Common myeloid progenitor, CD34-positive (primary cell): ENCODE measurements around the gene OR13H1. TPM values are rescaled to one million over a fixed set of nuclear protein-coding genes. Genes with fewer than 3 reads are reported as not detected.
"Not testable (repeated sequence)": the region's sequence is repeated elsewhere in the genome, so short reads cannot be mapped to it uniquely, and the experiment has no call there.

Experiments used
- CTCF ChIA-PET: fragments of 350-600 bp; sonication (Branson Sonifier 250); formaldehyde crosslinking; loops from one replicate; lab custom pipeline; 2021; ENCODE audit warnings: antibody characterized with exemption; lab: Charles Lee
- POLR2A ChIA-PET: fragments of 350-600 bp; sonication (Branson Sonifier 250); formaldehyde crosslinking; loops from one replicate; lab custom pipeline; 2021; ENCODE audit warnings: antibody characterized with exemption; lab: Charles Lee
- DNase-seq, 3 donors: peaks; one replicate each; pipeline versions ENCODE4 v3.0.0 to v3.0.0-alpha.2; 2013
- H3K27ac ChIP-seq, 2 experiments: 1 replicate in 1 of 2; 2 replicates in 1 of 2; pipeline ENCODE4 v1.7.0; 2013; ENCODE audit warnings: inconsistent platforms in 2 of 2, low read length in 2 of 2, mild to moderate bottlenecking in 2 of 2, low read depth in 1 of 2, moderate library complexity in 1 of 2; ENCODE audit not compliant: severe bottlenecking in 2 of 2, insufficient read depth in 1 of 2, poor library complexity in 1 of 2
- H3K27me3 ChIP-seq, 5 experiments: replicated peaks in 2 of 5; 1 replicate in 3 of 5; 2 replicates in 2 of 5; pipeline versions ENCODE4 v1.6.1 to v1.7.0; 2013; ENCODE audit warnings: low read length in 4 of 5, mild to moderate bottlenecking in 2 of 5, moderate library complexity in 2 of 5, inconsistent platforms in 1 of 5; ENCODE audit not compliant: insufficient read depth in 5 of 5, control insufficient read depth in 4 of 5
- H3K36me3 ChIP-seq, 4 experiments: 1 replicate in 2 of 4; 2 replicates in 2 of 4; pipeline versions ENCODE4 v1.6.1 to v1.7.0; 2013; ENCODE audit warnings: low read length in 3 of 4, control low read depth in 1 of 4, mild to moderate bottlenecking in 1 of 4; ENCODE audit not compliant: control insufficient read depth in 4 of 4, insufficient read depth in 4 of 4
- H3K4me1 ChIP-seq, 4 experiments: 1 replicate in 3 of 4; 2 replicates in 1 of 4; pipeline versions ENCODE4 v1.6.1 to v1.7.1; 2013; ENCODE audit warnings: low read length in 3 of 4, mild to moderate bottlenecking in 3 of 4, control low read depth in 1 of 4, inconsistent platforms in 1 of 4, moderate library complexity in 1 of 4; ENCODE audit not compliant: control insufficient read depth in 4 of 4, insufficient read depth in 4 of 4; ENCODE audit errors: control extremely low read depth in 1 of 4
- H3K4me3 ChIP-seq, 7 experiments: 1 replicate in 4 of 7; 2 replicates in 3 of 7; pipeline versions ENCODE4 v1.5.1 to v1.7.0; 2013; ENCODE audit warnings: mild to moderate bottlenecking in 7 of 7, low read length in 6 of 7, moderate library complexity in 6 of 7, inconsistent platforms in 2 of 7, low read depth in 2 of 7, control low read depth in 1 of 7; ENCODE audit not compliant: insufficient read depth in 4 of 7, control insufficient read depth in 1 of 7; ENCODE audit errors: extremely low read depth in 1 of 7
- H3K9me3 ChIP-seq, 5 experiments: 1 replicate in 4 of 5; 2 replicates in 1 of 5; pipeline versions ENCODE4 v1.6.1 to v1.7.1; 2013; ENCODE audit warnings: low read length in 4 of 5, mild to moderate bottlenecking in 2 of 5, inconsistent platforms in 1 of 5, low read depth in 1 of 5, moderate library complexity in 1 of 5; ENCODE audit not compliant: control insufficient read depth in 4 of 5, insufficient read depth in 2 of 5; ENCODE audit errors: control extremely low read depth in 1 of 5
- WGBS: methylation state at CpG from one replicate; pipeline ENCODE4 v1.1.5; 2013; ENCODE audit not compliant: insufficient coverage; 5-methylcytosine and 5-hydroxymethylcytosine counted together
- polyA plus RNA-seq: library from polyadenylated mRNA; unstranded; fragments of 120-200 nt; gene quantifications from one replicate; pipeline ENCODE4 v1.2.1, GENCODE V29; 2013

The OR13H1 gene, protein sequence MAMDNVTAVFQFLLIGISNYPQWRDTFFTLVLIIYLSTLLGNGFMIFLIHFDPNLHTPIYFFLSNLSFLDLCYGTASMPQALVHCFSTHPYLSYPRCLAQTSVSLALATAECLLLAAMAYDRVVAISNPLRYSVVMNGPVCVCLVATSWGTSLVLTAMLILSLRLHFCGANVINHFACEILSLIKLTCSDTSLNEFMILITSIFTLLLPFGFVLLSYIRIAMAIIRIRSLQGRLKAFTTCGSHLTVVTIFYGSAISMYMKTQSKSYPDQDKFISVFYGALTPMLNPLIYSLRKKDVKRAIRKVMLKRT
- not detected for polyA plus RNA-seq

- CTCF ChIA-PET, result no interaction called here
- POLR2A ChIA-PET, result no interaction called here
- Histone ChIP-seq H3K4me1 (no peaks in the 10 kb centered on the region), H3K36me3 (no peaks in the 10 kb centered on the region), H3K27me3 (peaks cover 0 to 5% (median 0%) of the 10 kb centered on the region in 5 experiments), H3K27ac (no peak within 1 kb of the TSS), H3K4me3 (no peak within 1 kb of the TSS), H3K9me3 (peaks cover 0 to 2% (median 0%) of the 10 kb centered on the region in 5 experiments)
- DNase-seq, result no peak
- WGBS, result 100% methylated on average over 1 of the region's 1 CpG
These were observed at the start of gene OR13H1 for GRCh38 chrX:131543774-131544173. Gene OR13H1, plus strand, starts transcription at chrX:131544074. Its CDS starts 0 bp downstream, at chrX:131544074.

DNA sequence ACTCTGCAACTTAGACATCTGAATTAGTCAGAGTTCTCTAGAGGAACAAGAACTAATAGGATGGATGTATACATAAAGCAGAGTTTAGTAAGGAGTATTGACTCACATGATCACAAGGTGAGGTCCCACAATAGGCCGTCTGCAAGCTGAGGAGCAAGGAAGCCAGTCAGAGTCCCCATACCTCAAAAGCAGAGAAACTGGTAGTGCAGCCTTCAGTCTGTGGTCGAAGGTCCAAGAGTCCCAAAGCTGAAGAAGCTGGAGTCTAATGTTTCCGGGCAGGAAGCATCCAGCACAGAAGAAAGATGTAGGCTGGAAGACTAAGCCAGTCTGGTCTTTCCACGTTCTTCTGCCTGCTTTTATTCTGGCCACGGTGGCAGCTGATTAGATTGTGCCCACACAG is 42.3 kb upstream of the OR13H1 start:
- H3K27me3 ChIP-seq, CTCF ChIA-PET, DNase-seq, H3K9me3 ChIP-seq, H3K4me1 ChIP-seq, H3K36me3 ChIP-seq, H3K4me3 ChIP-seq, POLR2A ChIA-PET, H3K27ac ChIP-seq: not testable (repeated sequence)
- 90% methylated on average over 5 of the region's 5 CpGs for WGBS

DNA sequence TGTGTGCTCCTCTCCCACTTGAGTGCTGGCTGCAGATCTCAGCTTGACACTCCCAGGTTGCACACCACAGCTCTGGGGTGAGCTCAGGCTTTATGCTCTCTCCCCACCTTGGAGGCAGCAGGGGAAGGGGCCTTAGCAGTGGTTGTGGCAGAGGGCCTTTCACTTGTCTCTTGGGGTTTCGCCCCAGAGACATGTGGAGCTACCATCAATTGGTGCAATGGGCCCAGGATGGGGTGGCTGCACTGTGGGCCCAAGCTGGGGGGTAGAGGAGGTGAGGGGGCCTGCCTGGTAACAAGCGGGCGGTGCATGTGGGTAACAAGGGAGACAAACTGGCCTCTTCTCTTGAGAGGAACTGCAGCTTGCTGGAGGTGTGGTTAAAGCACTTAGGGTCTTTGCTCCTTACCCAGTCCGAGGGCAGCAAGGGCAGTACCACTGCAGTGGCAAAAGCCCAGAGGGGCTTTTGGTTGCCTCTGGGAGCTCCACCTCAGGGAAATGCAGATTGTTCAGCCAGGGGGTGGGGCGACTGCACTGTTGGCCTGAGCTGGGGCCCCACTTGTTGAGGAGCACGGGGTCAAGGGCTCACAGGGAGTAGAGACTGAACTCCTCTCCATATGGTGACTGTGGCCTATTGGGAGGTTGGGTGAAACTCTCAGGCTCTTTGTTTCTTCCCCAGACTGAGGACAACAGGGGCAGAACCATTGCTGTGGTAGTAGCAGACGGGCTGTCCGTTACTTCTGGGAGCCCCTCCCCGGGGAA is 30.5 kb upstream of the OR13H1 start:
- no peaks in the 10 kb centered on the region for H3K4me1 ChIP-seq
- no peak overlapping the region for H3K4me3 ChIP-seq
- no peaks in the 10 kb centered on the region for H3K36me3 ChIP-seq
- ChIA-PET POLR2A (no interaction called here), CTCF (no interaction called here)
- H3K27ac ChIP-seq, result no peak overlapping the region
- H3K9me3 ChIP-seq, result no peaks in the 10 kb centered on the region
- H3K27me3 ChIP-seq, result no peaks in the 10 kb centered on the region
- 87% methylated on average over 6 of the region's 9 CpGs for WGBS
- DNase-seq, result no peak

GRCh38 chrX:131521824-131522223 is 22.1 kb upstream of the OR13H1 start:
- Histone ChIP-seq H3K4me1 (no peaks in the 10 kb centered on the region), H3K27ac (no peak overlapping the region), H3K4me3 (no peak overlapping the region), H3K27me3 (no peaks in the 10 kb centered on the region), H3K9me3 (no peaks in the 10 kb centered on the region), H3K36me3 (no peaks in the 10 kb centered on the region)
- WGBS, result 57% methylated on average over 1 of the region's 2 CpGs
- DNase-seq, result no peak
- ChIA-PET POLR2A (no interaction called here), CTCF (no interaction called here)

DNA sequence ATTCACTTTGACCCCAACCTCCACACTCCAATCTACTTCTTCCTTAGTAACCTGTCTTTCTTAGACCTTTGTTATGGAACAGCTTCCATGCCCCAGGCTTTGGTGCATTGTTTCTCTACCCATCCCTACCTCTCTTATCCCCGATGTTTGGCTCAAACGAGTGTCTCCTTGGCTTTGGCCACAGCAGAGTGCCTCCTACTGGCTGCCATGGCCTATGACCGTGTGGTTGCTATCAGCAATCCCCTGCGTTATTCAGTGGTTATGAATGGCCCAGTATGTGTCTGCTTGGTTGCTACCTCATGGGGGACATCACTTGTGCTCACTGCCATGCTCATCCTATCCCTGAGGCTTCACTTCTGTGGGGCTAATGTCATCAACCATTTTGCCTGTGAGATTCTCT is 344 bp downstream of the OR13H1 start:
- Histone ChIP-seq H3K27me3 (peaks cover 0 to 5% (median 0%) of the 10 kb centered on the region in 5 experiments), H3K27ac (no peak overlapping the region), H3K4me3 (no peak overlapping the region), H3K4me1 (no peaks in the 10 kb centered on the region), H3K9me3 (peaks cover 0 to 2% (median 0%) of the 10 kb centered on the region in 5 experiments), H3K36me3 (no peaks in the 10 kb centered on the region)
- no peak for DNase-seq
- 64% methylated on average over 4 of the region's 4 CpGs for WGBS
- ChIA-PET CTCF (no interaction called here), POLR2A (no interaction called here)

DNA sequence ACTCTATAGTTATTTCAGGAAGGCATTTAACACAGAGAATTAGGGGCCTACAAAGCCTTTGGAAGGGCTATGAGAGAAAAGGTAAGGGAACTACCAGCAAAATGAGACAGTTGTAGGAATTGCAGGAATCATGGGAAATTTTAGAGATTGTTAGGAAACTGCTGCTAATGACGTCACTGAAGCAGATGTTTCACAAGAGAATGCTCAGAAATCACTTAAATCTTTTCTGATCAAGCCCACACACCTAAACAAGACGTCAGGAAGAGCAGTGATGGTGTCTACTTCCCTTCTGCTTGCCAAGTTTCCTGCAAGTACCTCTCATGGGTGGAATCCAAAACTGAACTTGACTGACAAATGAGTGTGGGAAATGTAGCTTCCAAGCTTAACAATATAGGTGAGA is 5.1 kb downstream of the OR13H1 start:
- no peaks in the 10 kb centered on the region for H3K4me1 ChIP-seq
- no peak overlapping the region for H3K4me3 ChIP-seq
- no peaks in the 10 kb centered on the region for H3K27me3 ChIP-seq
- POLR2A ChIA-PET, result no interaction called here
- H3K9me3 ChIP-seq, result peaks cover 0 to 2% (median 0%) of the 10 kb centered on the region in 5 experiments
- no peaks in the 10 kb centered on the region for H3K36me3 ChIP-seq
- WGBS, result 67% methylated on average over 1 of the region's 2 CpGs
- no peak for DNase-seq
- H3K27ac ChIP-seq, result no peak overlapping the region
- CTCF ChIA-PET, result no interaction called here

DNA sequence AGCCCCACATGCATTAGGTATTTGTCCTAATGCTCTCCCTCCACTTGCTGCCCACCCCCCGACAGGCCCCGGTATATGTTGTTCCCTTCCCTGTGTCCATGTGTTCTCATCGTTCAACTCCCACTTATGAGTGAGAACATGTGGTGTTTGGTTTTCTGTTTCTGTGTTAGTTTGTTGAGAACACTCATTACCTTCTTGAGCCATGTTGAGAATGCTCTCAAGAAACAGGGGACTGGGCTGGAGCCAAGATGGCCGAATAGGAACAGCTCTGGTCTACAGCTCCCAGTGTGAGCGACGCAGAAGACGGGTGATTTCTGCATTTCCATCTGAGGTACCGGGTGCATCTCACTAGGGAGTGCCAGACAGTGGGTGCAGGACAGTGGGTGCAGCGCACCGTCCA is 8.6 kb downstream of the OR13H1 start:
- 100% methylated on average over 4 of the region's 10 CpGs for WGBS
- H3K36me3 ChIP-seq, H3K27ac ChIP-seq, H3K4me1 ChIP-seq, POLR2A ChIA-PET, CTCF ChIA-PET, DNase-seq, H3K27me3 ChIP-seq, H3K9me3 ChIP-seq, H3K4me3 ChIP-seq: not testable (repeated sequence)
